HFFc6 (cell line): ENCODE results near the gene AGER. TPM values are rescaled to one million over a fixed set of nuclear protein-coding genes. Genes with fewer than 3 reads are reported as not detected.
A peak's percentile ranks its signal among the peaks of the same experiment; 100 is the strongest.

Experiments
- DNase-seq: peaks from one replicate; pipeline ENCODE4 v3.0.0-alpha.2; 2018
- H3K27ac Mint-ChIP-seq: 2 replicates; pipeline ENCODE4 v1.8.0; 2020; ENCODE audit warnings: mild to moderate bottlenecking, mixed read lengths
- H3K27me3 Mint-ChIP-seq: 2 replicates; pipeline ENCODE4 v1.8.0; 2021; ENCODE audit warnings: mild to moderate bottlenecking, moderate library complexity, mixed read lengths; ENCODE audit not compliant: insufficient read depth
- H3K36me3 Mint-ChIP-seq: 2 replicates; pipeline ENCODE4 v1.8.0; 2021; ENCODE audit warnings: low read depth, mixed read lengths
- H3K4me1 Mint-ChIP-seq: 2 replicates; pipeline ENCODE4 v1.8.0; 2020; ENCODE audit warnings: low read depth, mixed read lengths
- H3K4me3 Mint-ChIP-seq: 2 replicates; pipeline ENCODE4 v1.8.0; 2020; ENCODE audit warnings: mild to moderate bottlenecking, moderate library complexity, mixed read lengths
- H3K9me3 Mint-ChIP-seq: 2 replicates; pipeline ENCODE4 v1.8.0; 2020; ENCODE audit warnings: mild to moderate bottlenecking, mixed read lengths
- total RNA-seq, 6 experiments: library from RNA; stranded (reverse); fragmentation: NEBNext Ultra II Directional; extraction: Animal tissue kit (Norgen Biotek cat#: 25700); gene quantifications; 2 replicates in 1 of 6; 3 replicates in 5 of 6; pipeline ENCODE4 v1.2.3, GENCODE V29; 2021
- TF ChIP-seq, protein P1 (sequence below): fragments of 200-600 bp; sonication (generic); IDR thresholded peaks from 2 replicates; pipeline ENCODE4 v1.5.0; 2021; ENCODE audit warnings: antibody characterized with exemption, mild to moderate bottlenecking

The AGER gene
- total RNA-seq, 6 experiments from 2014 or later = 6.2 to 7.6 (median 6.5) TPM

DNA sequence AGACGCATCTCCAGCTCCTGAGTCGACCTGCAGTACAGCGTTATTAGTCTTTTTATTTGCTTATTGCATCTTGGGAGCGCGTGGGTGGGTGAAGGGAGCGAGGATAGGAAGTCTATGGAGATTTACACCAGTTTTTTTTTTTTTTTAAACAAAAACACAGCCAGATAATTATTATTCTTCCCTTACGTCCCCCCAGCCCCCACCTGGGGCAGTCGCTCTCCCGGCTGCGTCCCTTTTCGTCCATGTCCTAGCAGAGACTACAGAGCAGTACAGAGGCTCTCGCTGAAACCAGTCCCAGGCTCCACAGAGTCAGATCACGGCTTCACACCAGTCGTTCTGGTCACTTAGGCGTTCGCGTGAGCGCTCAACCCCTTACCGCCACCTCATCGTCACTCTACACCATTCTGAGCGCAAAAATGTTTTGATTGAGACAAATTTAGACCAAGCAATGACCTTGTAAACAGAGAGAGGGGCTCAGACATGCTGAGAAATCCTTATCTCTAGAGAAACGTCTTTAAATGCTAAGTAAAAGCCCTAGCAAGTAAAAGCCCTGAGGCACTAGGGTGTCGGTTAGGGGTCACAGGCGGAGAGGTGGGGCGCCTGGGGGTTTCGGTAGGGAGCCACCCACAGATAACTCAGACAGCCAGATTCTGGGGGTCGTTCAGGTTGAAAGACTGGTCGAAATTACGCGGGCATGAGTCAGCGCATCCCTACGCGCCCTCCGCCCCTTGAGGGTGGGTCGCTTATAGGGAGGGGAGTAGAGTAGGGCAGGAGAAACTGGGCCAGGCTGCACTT lies 31.1 kb downstream of the AGER start:
- TF ChIP-seq, protein P1, sequence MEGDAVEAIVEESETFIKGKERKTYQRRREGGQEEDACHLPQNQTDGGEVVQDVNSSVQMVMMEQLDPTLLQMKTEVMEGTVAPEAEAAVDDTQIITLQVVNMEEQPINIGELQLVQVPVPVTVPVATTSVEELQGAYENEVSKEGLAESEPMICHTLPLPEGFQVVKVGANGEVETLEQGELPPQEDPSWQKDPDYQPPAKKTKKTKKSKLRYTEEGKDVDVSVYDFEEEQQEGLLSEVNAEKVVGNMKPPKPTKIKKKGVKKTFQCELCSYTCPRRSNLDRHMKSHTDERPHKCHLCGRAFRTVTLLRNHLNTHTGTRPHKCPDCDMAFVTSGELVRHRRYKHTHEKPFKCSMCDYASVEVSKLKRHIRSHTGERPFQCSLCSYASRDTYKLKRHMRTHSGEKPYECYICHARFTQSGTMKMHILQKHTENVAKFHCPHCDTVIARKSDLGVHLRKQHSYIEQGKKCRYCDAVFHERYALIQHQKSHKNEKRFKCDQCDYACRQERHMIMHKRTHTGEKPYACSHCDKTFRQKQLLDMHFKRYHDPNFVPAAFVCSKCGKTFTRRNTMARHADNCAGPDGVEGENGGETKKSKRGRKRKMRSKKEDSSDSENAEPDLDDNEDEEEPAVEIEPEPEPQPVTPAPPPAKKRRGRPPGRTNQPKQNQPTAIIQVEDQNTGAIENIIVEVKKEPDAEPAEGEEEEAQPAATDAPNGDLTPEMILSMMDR = no peak
- H3K4me1 Mint-ChIP-seq = peaks cover 43% of the 10 kb centered on the region
- peaks cover 20% of the 10 kb centered on the region for H3K36me3 Mint-ChIP-seq
- peak overlapping the region; percentile 100 for H3K4me3 Mint-ChIP-seq
- no peaks in the 10 kb centered on the region for H3K9me3 Mint-ChIP-seq
- DNase-seq = peak; percentile 46
- H3K27me3 Mint-ChIP-seq = peaks cover 4% of the 10 kb centered on the region
- peak overlapping the region; percentile 97 for H3K27ac Mint-ChIP-seq

DNA sequence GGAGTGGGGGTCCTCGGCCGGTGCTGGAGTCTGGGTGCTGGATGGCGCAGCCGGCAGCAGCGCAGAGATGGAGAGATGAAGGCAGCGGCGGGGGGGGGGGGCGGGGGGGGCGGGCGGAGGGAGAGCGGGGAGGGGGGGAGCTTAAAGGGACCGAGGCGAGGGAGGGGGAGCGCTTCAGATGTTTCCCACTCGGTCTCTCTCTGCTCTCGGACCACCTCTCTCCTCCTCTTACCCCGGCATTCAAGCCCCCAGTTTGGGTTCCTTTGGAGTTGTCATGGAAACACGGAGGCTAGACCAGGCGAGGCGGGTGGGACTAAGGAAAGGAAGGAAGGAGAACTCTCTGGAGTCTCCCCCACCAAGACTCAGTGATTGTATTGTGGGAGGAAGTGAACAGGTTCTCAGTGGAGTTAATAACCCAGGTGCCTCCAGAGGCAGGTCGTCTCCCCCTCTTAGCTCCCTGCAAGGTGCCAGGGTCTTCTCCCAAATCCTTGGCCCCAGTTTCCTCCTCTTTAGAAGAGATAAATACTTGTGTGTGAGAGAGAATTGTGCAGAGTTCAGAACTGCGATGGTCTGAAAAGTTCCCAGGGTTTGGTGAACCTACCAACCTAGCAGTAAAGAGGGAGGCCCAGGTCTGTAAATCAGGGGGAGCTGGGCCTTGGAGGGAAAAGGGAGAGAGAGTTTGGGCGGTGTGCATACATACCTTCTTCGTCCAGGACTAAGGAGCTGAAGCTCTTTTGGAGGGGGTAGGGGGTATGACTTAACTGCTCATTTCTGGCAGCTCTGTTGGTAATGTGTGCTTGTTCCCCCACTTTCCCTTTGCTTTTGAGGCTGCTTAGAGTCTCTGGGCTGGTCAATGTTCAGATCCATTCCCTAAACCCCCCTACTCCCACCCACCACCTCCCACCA lies 31.9 kb downstream of the AGER start, which contains the start of gene PRRT1:
TSS of gene PRRT1 (minus strand) at position 77 of the 906 bp plus-strand sequence. CDS start 112 bp downstream, outside the sequence.
- H3K27me3 Mint-ChIP-seq = peaks cover 5% of the 10 kb centered on the region
- H3K9me3 Mint-ChIP-seq = no peaks in the 10 kb centered on the region
- H3K4me3 Mint-ChIP-seq = peak within 1 kb of the TSS; percentile 100
- DNase-seq = no peak
- H3K4me1 Mint-ChIP-seq = peaks cover 43% of the 10 kb centered on the region
- H3K27ac Mint-ChIP-seq = peak within 1 kb of the TSS; percentile 97
- peaks cover 13% of the 10 kb centered on the region; the same call in 1 of the 2 replicates for H3K36me3 Mint-ChIP-seq
- TF ChIP-seq, protein P1 = no peak

DNA sequence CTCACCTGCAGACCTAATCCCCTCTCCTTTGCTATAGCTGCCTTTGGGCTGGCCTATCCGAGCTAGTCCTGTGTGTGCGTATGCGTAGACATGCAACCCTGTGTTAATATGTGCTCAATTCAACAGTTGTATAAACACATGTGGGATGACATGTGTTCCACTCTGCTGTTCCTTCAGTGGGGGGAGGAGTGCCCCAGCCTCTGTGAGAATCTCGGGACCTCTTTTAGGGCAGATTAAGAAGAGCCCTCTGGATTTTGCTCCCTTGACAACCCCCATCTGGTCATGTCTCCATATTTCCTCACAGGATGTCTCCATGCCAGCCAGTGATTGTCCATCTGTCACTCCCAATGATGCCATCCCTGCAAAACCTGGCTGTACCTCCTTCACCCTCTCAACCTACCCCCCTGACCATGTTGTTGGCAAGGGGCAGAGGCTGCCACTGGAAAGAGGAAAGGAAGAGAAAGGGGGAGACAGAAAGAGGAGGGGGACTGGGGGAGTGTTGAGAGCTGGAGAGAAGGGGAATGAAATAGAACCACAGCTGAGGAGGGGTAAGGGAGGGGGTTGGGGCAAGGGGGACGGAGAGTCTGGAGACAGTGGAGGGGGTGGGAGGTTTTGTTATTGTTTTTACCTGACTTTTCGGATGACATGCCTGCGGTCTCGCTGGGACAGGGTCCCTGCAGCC lies 32.7 kb downstream of the AGER start:
- Mint-ChIP-seq H3K4me3 (peak overlapping the region; percentile 100), H3K27ac (peak overlapping the region; percentile 17; the same call in 1 of the 2 replicates), H3K36me3 (peaks cover 13% of the 10 kb centered on the region; the same call in 1 of the 2 replicates), H3K4me1 (peaks cover 43% of the 10 kb centered on the region), H3K27me3 (peaks cover 6% of the 10 kb centered on the region), H3K9me3 (no peaks in the 10 kb centered on the region)
- DNase-seq = no peak
- TF ChIP-seq, protein P1 = no peak

DNA sequence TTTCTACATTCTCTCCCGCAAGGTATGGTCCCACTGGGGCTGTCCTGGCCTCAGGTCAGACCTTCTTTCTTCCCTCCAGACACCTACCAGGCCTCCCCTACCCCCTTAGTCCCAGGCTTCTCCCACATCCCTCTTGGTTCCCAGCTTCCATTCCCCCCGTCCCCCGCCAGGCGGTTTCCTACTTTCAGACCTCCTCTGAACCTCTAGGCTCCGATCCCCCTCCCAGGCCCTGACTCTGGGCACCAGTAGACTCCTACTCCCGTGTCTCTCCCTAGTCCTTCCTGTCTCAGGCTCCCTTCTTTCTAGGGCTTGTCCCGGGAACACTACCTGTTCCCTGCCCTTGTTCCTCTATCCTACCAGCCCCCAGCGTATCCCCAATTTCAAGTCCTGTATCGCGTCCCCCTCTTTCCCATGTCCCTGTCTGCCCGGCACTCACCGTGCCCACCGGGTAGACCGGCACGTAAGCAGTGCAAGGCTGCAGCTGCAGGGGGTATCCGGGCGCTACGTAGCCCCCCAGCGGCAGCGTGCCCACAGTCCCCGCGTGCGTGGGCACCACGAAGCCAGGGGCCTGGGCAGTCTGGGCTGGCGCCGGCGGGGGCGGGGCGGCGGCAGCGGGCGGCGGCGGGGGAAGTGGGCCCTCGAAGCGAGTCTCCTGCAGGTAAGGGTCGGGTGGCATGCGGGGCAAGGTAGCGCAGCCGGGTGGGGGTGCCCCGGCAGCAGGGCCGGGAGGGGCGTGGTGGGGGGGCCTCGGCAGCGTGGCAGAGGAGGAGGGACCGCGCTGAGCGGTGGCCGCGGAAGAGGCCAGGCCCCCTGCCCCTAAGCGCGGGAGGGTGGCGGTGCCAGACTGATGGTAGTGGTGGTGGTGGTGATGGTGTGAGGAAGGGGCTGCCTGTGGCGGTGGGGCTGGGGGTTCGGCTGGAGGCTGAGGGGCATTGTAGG lies 33.9 kb downstream of the AGER start:
- Mint-ChIP-seq H3K4me1 (peaks cover 38% of the 10 kb centered on the region), H3K27me3 (peaks cover 7% of the 10 kb centered on the region), H3K9me3 (no peaks in the 10 kb centered on the region), H3K27ac (no peak overlapping the region), H3K4me3 (peak overlapping the region; percentile 100), H3K36me3 (peaks cover 13% of the 10 kb centered on the region; the same call in 1 of the 2 replicates)
- TF ChIP-seq, protein P1 = no peak
- DNase-seq = no peak
